HepG2 (cell line): ENCODE data around the gene HS6ST1. TPM values are rescaled to one million over a fixed set of nuclear protein-coding genes. Genes with fewer than 3 reads are reported as not detected.
A peak's percentile ranks its signal among the peaks of the same experiment; 100 is the strongest.

Experiments
- ATAC-seq: fragments of 200-7000 bp; cut with Tn5 transposase; 3 replicates; pipeline ENCODE4 v1.9.1; 2020; ENCODE audit warnings: mild to moderate bottlenecking, moderate library complexity
- BruUV-seq: library from RNA; stranded (reverse); fragments of 400-500 nt; replicated peaks from 2 replicates; lab custom pipeline; 2021; lab: Mats Ljungman, UMichigan
- CTCF ChIA-PET: fragments of 300-600 bp; formaldehyde crosslinking; extraction: SDS; loops from one replicate; lab custom pipeline; 2021; ENCODE audit warnings: low total read pairs, inconsistent platforms, low intra/inter-chr PET ratio; lab: Yijun Ruan, JAX
- POLR2A ChIA-PET: fragments of 350-600 bp; sonication (Branson Sonifier 250); formaldehyde crosslinking; loops from one replicate; lab custom pipeline; 2020; ENCODE audit warnings: antibody characterized with exemption, inconsistent platforms; lab: Yijun Ruan, JAX
- DNase-seq: peaks from one replicate; pipeline ENCODE4 v3.0.0-alpha.2; 2015; ENCODE audit warnings: low spot score
- FAIRE-seq: peaks from 3 replicates; lab custom pipeline; 2011; peaks lifted over from hg19 to GRCh38; lab: Jason Lieb, UNC
- H2AFZ ChIP-seq: one replicate; pipeline ENCODE4 v1.6.1; 2011; ENCODE audit warnings: low read length, inconsistent platforms
- H3K27ac ChIP-seq: fragments of 300-600 bp; 3 replicates; pipeline ENCODE4 v1.8.0; 2011; ENCODE audit warnings: mixed run types, mild to moderate bottlenecking, mixed read lengths, low read length, inconsistent platforms; ENCODE audit not compliant: insufficient read depth; ENCODE audit errors: extremely low read length
- H3K27me3 ChIP-seq, 2 experiments: fragments of 200-600 bp in 1 of 2; 2 replicates in 1 of 2; 3 replicates in 1 of 2; pipeline versions ENCODE4 v1.6.0 to v1.8.0; 2011; ENCODE audit warnings: low read length in 2 of 2, mild to moderate bottlenecking in 2 of 2, moderate library complexity in 2 of 2, inconsistent platforms in 1 of 2; ENCODE audit not compliant: insufficient read depth in 2 of 2, control insufficient read depth in 1 of 2
- H3K36me3 ChIP-seq, 2 experiments: fragments of 200-600 bp in 1 of 2; replicated peaks in 1 of 2; 2 replicates in 1 of 2; 3 replicates in 1 of 2; pipeline versions ENCODE4 v1.5.1 to v1.8.0; 2011; ENCODE audit warnings: low read length in 2 of 2, inconsistent platforms in 1 of 2; ENCODE audit not compliant: insufficient read depth in 2 of 2, control insufficient read depth in 1 of 2
- H3K4me1 ChIP-seq: 2 replicates; pipeline ENCODE4 v1.5.1; 2012; ENCODE audit warnings: low read length, inconsistent platforms; ENCODE audit not compliant: insufficient read depth
- H3K4me2 ChIP-seq: 2 replicates; pipeline ENCODE4 v1.6.0; 2011; ENCODE audit warnings: low read depth, low read length, inconsistent platforms
- H3K4me3 ChIP-seq, 3 experiments: fragments of 200-600 bp in 1 of 3; sonication (generic), shearing (Covaris generic) in 1 of 3; replicated peaks in 1 of 3; 2 replicates each; pipeline ENCODE4 v1.5.1; 2011 to 2016; ENCODE audit warnings: low read length in 3 of 3, inconsistent platforms in 2 of 3, low read depth in 2 of 3, mild to moderate bottlenecking in 2 of 3, control low read depth in 1 of 3, mixed read lengths in 1 of 3; ENCODE audit not compliant: insufficient read depth in 1 of 3
- H3K79me2 ChIP-seq: one replicate; pipeline ENCODE4 v1.6.1; 2011; ENCODE audit warnings: low read length, inconsistent platforms; ENCODE audit not compliant: insufficient read depth
- H3K9ac ChIP-seq: 2 replicates; pipeline ENCODE4 v1.6.0; 2011; ENCODE audit warnings: mild to moderate bottlenecking, low read depth, low read length, inconsistent platforms; ENCODE audit not compliant: insufficient read depth
- H3K9me3 ChIP-seq: 2 replicates; pipeline ENCODE4 v1.5.1; 2012; ENCODE audit warnings: mild to moderate bottlenecking, low read length
- H4K20me1 ChIP-seq: 2 replicates; pipeline ENCODE4 v1.6.0; 2011; ENCODE audit warnings: inconsistent platforms, mild to moderate bottlenecking, low read length, moderate library complexity; ENCODE audit not compliant: insufficient read depth
- AGO2 ChIP-seq: fragments of 200-400 bp; formaldehyde crosslinking; optimal IDR thresholded peaks from 2 replicates; pipeline ENCODE3; 2017; ENCODE audit warnings: mild to moderate bottlenecking, low read depth, low read length, moderate library complexity
- HNRNPL ChIP-seq: fragments of 200-400 bp; formaldehyde crosslinking; IDR thresholded peaks from 2 replicates; pipeline ENCODE4 v1.6.1; 2017; ENCODE audit warnings: mild to moderate bottlenecking, low read depth, low read length
- HNRNPLL ChIP-seq: fragments of 200-400 bp; formaldehyde crosslinking; IDR thresholded peaks from 2 replicates; pipeline ENCODE4 v1.6.1; 2017; ENCODE audit warnings: mild to moderate bottlenecking, low read depth, low read length; ENCODE audit not compliant: poor library complexity, severe bottlenecking
- NFIC ChIP-seq: IDR thresholded peaks from 2 replicates; pipeline ENCODE4 v1.6.1; 2012; ENCODE audit warnings: mild to moderate bottlenecking, low read length, inconsistent platforms
- NONO ChIP-seq, 2 experiments: fragments of 450-650 bp in 1 of 2; sonication (generic) in 1 of 2; formaldehyde crosslinking in 1 of 2; IDR thresholded peaks in 1 of 2; conservative IDR thresholded peaks in 1 of 2; 2 replicates each; pipeline versions ENCODE4 v1.6.1 to v1.8.0; 2017 to 2022; ENCODE audit warnings: mild to moderate bottlenecking in 1 of 2, missing genetic modification reagents in 1 of 2, moderate library complexity in 1 of 2
- NR2C2 ChIP-seq: sonication (generic); formaldehyde crosslinking; IDR thresholded peaks from 2 replicates; pipeline ENCODE4 v1.4.0; 2020; ENCODE audit warnings: missing genetic modification reagents, mild to moderate bottlenecking, moderate library complexity, borderline replicate concordance
- NRL ChIP-seq: sonication (generic); formaldehyde crosslinking; IDR thresholded peaks from 2 replicates; pipeline ENCODE4 v1.5.0; 2020; ENCODE audit warnings: missing genetic modification reagents, mild to moderate bottlenecking, moderate library complexity, borderline replicate concordance
- TOPORS ChIP-seq: sonication (generic); formaldehyde crosslinking; IDR thresholded peaks from 2 replicates; pipeline ENCODE4 v1.8.0; 2023; ENCODE audit warnings: mild to moderate bottlenecking, missing genetic modification reagents
- ZBTB26 ChIP-seq: IDR thresholded peaks from 2 replicates; pipeline ENCODE4 v1.6.1; 2016; ENCODE audit warnings: missing compliant biosample characterization, missing genetic modification reagents, borderline replicate concordance
- ZBTB38 ChIP-seq: sonication (generic); formaldehyde crosslinking; IDR thresholded peaks from 2 replicates; pipeline ENCODE4 v1.5.1; 2020; ENCODE audit warnings: mild to moderate bottlenecking, missing genetic modification reagents
- ZBTB42 ChIP-seq: sonication (generic); formaldehyde crosslinking; IDR thresholded peaks from 2 replicates; pipeline ENCODE4 v1.5.0; 2020; ENCODE audit warnings: mild to moderate bottlenecking, missing genetic modification reagents
- ZNF672 ChIP-seq: sonication (generic); formaldehyde crosslinking; IDR thresholded peaks from 2 replicates; pipeline ENCODE4 v1.8.1; 2022; ENCODE audit warnings: missing genetic modification reagents
- ZNF891 ChIP-seq: sonication (generic); formaldehyde crosslinking; IDR thresholded peaks from 2 replicates; pipeline ENCODE4 v1.5.0; 2020; ENCODE audit warnings: mild to moderate bottlenecking, missing genetic modification reagents
- WGBS: methylation state at CpG from one replicate; pipeline ENCODE4 v1.1.6; 2017; ENCODE audit warnings: low lambda C conversion rate; 5-methylcytosine and 5-hydroxymethylcytosine counted together
- in situ Hi-C: cut with HindIII; loops from 2 replicates; pipeline ENCODE4 v1.10.0; 2017; ENCODE audit warnings: low pct_unique_long_range_greater_than_20kb; ENCODE audit not compliant: extremely low pct_ligation_motif_present
- intact Hi-C: fragments of 100-400 bp; cut with micrococcal nuclease; formaldehyde crosslinking; loops from one replicate; pipeline ENCODE4 v1.10.0; 2022; ENCODE audit not compliant: unreplicated experiment
- polyA plus RNA-seq, 8 experiments: library from polyadenylated mRNA; depleted of rRNA in 3 of 8; stranded (reverse) in 7 of 8; unstranded in 1 of 8; fragments of >200 nt; fragmentation: Illumina TruSeq in 4 of 8; extraction: Trizol in 4 of 8; gene quantifications; 2 replicates each; pipeline versions ENCODE4 v1.2.1 to v1.2.3, GENCODE V29; 2011 to 2016; ENCODE audit warnings: low read depth in 4 of 8, missing spikeins in 1 of 8, mixed read lengths in 1 of 8; ENCODE audit not compliant: insufficient read depth in 1 of 8
- total RNA-seq, 5 experiments: library from RNA; depleted of rRNA; stranded (reverse); fragments of >200 nt; fragmentation: Illumina TruSeq; extraction: Trizol; gene quantifications; 2 replicates each; pipeline ENCODE4 v1.2.3, GENCODE V29; 2016; ENCODE audit warnings: low read depth in 1 of 5
- TF ChIP-seq, protein P1 (sequence below): sonication (generic); formaldehyde crosslinking; IDR thresholded peaks from 2 replicates; pipeline ENCODE4 v1.4.0; 2020; ENCODE audit warnings: missing genetic modification reagents
- TF ChIP-seq, protein P2 (sequence below): sonication (generic); formaldehyde crosslinking; IDR thresholded peaks from 2 replicates; pipeline ENCODE4 v1.5.0; 2020; ENCODE audit warnings: missing genetic modification reagents, mild to moderate bottlenecking, borderline replicate concordance

Gene HS6ST1
- total and polyA plus RNA-seq, 2 of the 13 experiments (the other 11 are each of a cell fraction or from before 2014, with no cell fraction given), result 34.5 to 84.6 TPM

DNA sequence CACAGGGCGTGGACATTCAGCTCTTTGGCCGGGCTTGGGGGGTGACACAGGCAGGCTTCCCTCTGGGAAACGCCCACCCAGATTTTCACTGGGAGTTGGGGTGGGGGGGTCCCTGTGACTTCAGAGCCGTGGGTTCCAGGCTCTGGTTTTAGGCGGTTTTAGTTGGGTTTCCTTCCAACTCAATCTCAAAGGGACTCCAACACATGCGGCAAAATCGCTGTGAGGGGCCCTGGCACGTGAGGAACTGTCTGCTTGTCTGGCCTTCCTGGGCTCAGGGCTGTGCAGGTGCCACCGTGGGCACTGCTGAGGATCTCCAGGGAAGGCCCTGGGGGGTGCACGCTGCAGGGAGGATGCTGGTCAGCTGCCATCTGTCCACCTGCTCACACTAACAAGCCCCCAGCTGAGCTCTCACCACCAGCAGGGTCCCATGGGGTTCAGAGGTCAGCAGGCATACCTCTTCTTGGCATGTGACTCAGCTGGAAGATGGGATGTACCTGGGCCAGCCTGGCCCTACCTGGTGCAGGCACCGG lies 11.7 kb downstream of the HS6ST1 start:
- ATAC-seq (no peak), DNase-seq (no peak), FAIRE-seq (no peak)
- Histone ChIP-seq H3K4me3 (no peak overlapping the region), H3K36me3 (peaks cover 34 to 76% of the 10 kb centered on the region in 2 experiments; a peak in 4 of 5 replicates), H3K4me2 (peak overlapping the region; percentile 74; the same call in 1 of the 2 replicates), H2AFZ (no peak overlapping the region), H3K27me3 (no peaks in the 10 kb centered on the region), H4K20me1 (peaks cover 96% of the 10 kb centered on the region), H3K9me3 (no peaks in the 10 kb centered on the region), H3K9ac (no peak overlapping the region), H3K4me1 (peaks cover 91% of the 10 kb centered on the region), H3K27ac (peak overlapping the region; percentile 21), H3K79me2 (peaks cover 97% of the 10 kb centered on the region)
- intact Hi-C loops, result loop anchor here (2.0 to 5.0 kb wide), 4 partner anchors 14 to 280 kb away; partner anchors contain the start of gene SAP130
- CTCF ChIA-PET, result interaction anchor here (0.8 to 1.2 kb wide), 2 partner anchors 73 to 128 kb away, joined by 3 to 5 read pairs; no protein-coding TSS in a partner anchor
- in situ Hi-C loops, result loop anchor here (5.0 kb wide), 2 partner anchors 135 to 245 kb away; no protein-coding TSS in a partner anchor
- TF ChIP-seq ZBTB26 (CRISPR knock-in tag), result no peak
- 0 out of 2 replicates have a peak, but pooled peaks have one; percentile 57 for TF ChIP-seq HNRNPL
- no peak for TF ChIP-seq NFIC
- TF ChIP-seq, protein P1, sequence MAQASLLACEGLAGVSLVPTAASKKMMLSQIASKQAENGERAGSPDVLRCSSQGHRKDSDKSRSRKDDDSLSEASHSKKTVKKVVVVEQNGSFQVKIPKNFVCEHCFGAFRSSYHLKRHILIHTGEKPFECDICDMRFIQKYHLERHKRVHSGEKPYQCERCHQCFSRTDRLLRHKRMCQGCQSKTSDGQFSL (CRISPR knock-in tag), result 0 out of 2 replicates have a peak, but pooled peaks have one; percentile 40
- no peak for TF ChIP-seq NONO (IDR thresholded peaks at IDR 0.05)
- no peak for TF ChIP-seq NONO (CRISPR knock-in tag; conservative IDR thresholded peaks at IDR 0.05)
- TF ChIP-seq NRL, result 0 out of 2 replicates have a peak, but pooled peaks have one; percentile 51
- TF ChIP-seq TOPORS (CRISPR knock-in tag), result 0 out of 2 replicates have a peak, but pooled peaks have one; percentile 3
- TF ChIP-seq ZBTB42 (CRISPR knock-in tag), result no peak; the same call in 1 of the 2 replicates
- TF ChIP-seq AGO2, result peak; percentile 80
- no peak for TF ChIP-seq ZNF672 (CRISPR knock-in tag)
- peak; percentile 70 for TF ChIP-seq ZNF891 (CRISPR knock-in tag)
- 0 out of 2 replicates have a peak, but pooled peaks have one; percentile 13 for TF ChIP-seq ZBTB38 (CRISPR knock-in tag)
- peak; percentile 25 for TF ChIP-seq HNRNPLL
- TF ChIP-seq, protein P2, sequence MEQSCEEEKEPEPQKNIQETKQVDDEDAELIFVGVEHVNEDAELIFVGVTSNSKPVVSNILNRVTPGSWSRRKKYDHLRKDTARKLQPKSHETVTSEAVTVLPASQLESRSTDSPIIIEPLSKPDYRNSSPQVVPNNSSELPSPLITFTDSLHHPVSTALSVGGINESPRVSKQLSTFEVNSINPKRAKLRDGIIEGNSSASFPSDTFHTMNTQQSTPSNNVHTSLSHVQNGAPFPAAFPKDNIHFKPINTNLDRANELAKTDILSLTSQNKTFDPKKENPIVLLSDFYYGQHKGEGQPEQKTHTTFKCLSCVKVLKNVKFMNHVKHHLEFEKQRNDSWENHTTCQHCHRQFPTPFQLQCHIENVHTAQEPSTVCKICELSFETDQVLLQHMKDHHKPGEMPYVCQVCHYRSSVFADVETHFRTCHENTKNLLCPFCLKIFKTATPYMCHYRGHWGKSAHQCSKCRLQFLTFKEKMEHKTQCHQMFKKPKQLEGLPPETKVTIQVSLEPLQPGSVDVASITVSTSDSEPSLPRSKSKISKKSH (CRISPR knock-in tag), result peak; percentile 59; the same call in 1 of the 2 replicates
- 0 out of 2 replicates have a peak, but pooled peaks have one; percentile 20 for TF ChIP-seq NR2C2 (CRISPR knock-in tag)
- BruUV-seq, result no TSS peak
- POLR2A ChIA-PET, result interaction anchor here (1.0 to 1.7 kb wide), 6 partner anchors 10 to 128 kb away, joined by 3 to 9 read pairs (median 5); no protein-coding TSS in a partner anchor
- WGBS, result 83% methylated on average over 11 of the region's 11 CpGs
